DOHH2 (cell line): ENCODE results near the gene GLI3.

Source experiments
- EZH2phosphoT487 ChIP-seq: fragments of 200-600 bp; sonication (generic); IDR thresholded peaks from 2 replicates; pipeline ENCODE4 v1.6.1; 2017; ENCODE audit warnings: borderline replicate concordance, mild to moderate bottlenecking, antibody characterized with exemption, low read length, moderate library complexity, mixed read lengths
- TF ChIP-seq, protein P1 (sequence below): fragments of 200-600 bp; sonication (generic); IDR thresholded peaks from one replicate; pipeline ENCODE4 v1.5.1; 2014; ENCODE audit warnings: antibody characterized with exemption, mild to moderate bottlenecking, low read depth, low read length; ENCODE audit not compliant: poor library complexity, severe bottlenecking

DNA sequence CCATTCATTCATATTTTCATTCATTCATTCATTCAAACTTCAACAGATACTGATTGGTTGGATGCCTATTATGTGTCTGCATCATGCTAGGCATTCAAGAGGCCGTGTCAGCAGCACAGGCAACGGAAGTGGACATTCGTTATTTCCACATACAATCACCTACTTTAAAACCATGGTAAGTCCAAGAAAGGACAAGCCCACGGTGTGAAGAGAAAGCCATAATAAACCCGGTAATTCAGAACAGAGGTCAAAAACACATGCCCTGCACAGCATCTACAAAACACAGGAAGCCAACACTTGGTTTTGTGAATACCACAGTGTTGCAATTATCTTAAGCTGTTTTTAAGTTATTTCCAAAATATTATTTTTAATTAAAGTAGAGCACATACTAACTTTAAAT, 126.7 kb downstream of the GLI3 start:
- no peak for TF ChIP-seq EZH2phosphoT487
- TF ChIP-seq, protein P1, sequence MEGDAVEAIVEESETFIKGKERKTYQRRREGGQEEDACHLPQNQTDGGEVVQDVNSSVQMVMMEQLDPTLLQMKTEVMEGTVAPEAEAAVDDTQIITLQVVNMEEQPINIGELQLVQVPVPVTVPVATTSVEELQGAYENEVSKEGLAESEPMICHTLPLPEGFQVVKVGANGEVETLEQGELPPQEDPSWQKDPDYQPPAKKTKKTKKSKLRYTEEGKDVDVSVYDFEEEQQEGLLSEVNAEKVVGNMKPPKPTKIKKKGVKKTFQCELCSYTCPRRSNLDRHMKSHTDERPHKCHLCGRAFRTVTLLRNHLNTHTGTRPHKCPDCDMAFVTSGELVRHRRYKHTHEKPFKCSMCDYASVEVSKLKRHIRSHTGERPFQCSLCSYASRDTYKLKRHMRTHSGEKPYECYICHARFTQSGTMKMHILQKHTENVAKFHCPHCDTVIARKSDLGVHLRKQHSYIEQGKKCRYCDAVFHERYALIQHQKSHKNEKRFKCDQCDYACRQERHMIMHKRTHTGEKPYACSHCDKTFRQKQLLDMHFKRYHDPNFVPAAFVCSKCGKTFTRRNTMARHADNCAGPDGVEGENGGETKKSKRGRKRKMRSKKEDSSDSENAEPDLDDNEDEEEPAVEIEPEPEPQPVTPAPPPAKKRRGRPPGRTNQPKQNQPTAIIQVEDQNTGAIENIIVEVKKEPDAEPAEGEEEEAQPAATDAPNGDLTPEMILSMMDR, result no peak
